Thyroid gland (tissue), 4 donors: ENCODE measurements around the gene MAGEC3.

Experiments
- POLR2A ChIP-seq, 2 donors: fragments of 450-650 bp; IDR thresholded peaks; one replicate each; pipeline ENCODE4 v1.6.1; 2017; ENCODE audit warnings: antibody characterized with exemption in 2 of 2, mild to moderate bottlenecking in 2 of 2, moderate library complexity in 1 of 2
- TF ChIP-seq, protein P1 (sequence below), 6 experiments: fragments of 200-600 bp in 3 of 6; fragments of 450-650 bp in 3 of 6; sonication (generic) in 3 of 6; IDR thresholded peaks; one replicate each; pipeline ENCODE4 v1.5.1; 2016 to 2019; ENCODE audit warnings: antibody characterized with exemption in 6 of 6, mild to moderate bottlenecking in 2 of 6, inconsistent platforms in 1 of 6, moderate library complexity in 1 of 6

DNA sequence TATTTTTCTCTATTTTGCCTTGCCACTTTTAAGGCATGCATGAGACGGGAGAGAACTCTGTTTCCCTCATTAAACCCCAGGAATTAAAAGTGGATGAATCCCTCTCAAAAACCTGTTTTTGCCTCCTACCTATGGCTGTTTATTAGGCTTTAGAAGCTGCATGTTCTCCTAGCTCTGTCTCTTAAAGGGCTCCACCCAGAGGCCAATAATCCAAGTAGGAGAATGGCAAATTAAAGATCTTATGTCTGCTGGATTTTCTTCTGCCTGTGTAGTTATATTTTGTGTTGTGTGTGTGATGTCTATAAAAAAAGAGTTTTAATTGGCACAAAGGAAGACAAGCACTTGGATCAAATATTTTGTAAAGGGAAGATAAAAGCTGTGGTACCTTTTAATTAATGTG, 98.0 kb downstream of the MAGEC3 start:
- TF ChIP-seq, protein P1, sequence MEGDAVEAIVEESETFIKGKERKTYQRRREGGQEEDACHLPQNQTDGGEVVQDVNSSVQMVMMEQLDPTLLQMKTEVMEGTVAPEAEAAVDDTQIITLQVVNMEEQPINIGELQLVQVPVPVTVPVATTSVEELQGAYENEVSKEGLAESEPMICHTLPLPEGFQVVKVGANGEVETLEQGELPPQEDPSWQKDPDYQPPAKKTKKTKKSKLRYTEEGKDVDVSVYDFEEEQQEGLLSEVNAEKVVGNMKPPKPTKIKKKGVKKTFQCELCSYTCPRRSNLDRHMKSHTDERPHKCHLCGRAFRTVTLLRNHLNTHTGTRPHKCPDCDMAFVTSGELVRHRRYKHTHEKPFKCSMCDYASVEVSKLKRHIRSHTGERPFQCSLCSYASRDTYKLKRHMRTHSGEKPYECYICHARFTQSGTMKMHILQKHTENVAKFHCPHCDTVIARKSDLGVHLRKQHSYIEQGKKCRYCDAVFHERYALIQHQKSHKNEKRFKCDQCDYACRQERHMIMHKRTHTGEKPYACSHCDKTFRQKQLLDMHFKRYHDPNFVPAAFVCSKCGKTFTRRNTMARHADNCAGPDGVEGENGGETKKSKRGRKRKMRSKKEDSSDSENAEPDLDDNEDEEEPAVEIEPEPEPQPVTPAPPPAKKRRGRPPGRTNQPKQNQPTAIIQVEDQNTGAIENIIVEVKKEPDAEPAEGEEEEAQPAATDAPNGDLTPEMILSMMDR (IDR thresholded peaks at IDR 0.05), result no peak
- TF ChIP-seq POLR2A (IDR thresholded peaks at IDR 0.05), result no peak
